H54 (cell line): Measurements from ENCODE around the gene HIF1A.

Source experiments
- DNase-seq: peaks from one replicate; pipeline ENCODE4 v3.0.0; 2011; ENCODE audit warnings: low spot score, mixed read lengths; ENCODE audit not compliant: insufficient read length
- FAIRE-seq: peaks from 3 replicates; lab custom pipeline; 2011; peaks lifted over from hg19 to GRCh38; lab: Jason Lieb, UNC
- POLR2A ChIP-seq: IDR thresholded peaks from 2 replicates; pipeline ENCODE4 v1.6.1; 2011; ENCODE audit warnings: low read depth, mild to moderate bottlenecking, low read length

The HIF1A gene

DNA sequence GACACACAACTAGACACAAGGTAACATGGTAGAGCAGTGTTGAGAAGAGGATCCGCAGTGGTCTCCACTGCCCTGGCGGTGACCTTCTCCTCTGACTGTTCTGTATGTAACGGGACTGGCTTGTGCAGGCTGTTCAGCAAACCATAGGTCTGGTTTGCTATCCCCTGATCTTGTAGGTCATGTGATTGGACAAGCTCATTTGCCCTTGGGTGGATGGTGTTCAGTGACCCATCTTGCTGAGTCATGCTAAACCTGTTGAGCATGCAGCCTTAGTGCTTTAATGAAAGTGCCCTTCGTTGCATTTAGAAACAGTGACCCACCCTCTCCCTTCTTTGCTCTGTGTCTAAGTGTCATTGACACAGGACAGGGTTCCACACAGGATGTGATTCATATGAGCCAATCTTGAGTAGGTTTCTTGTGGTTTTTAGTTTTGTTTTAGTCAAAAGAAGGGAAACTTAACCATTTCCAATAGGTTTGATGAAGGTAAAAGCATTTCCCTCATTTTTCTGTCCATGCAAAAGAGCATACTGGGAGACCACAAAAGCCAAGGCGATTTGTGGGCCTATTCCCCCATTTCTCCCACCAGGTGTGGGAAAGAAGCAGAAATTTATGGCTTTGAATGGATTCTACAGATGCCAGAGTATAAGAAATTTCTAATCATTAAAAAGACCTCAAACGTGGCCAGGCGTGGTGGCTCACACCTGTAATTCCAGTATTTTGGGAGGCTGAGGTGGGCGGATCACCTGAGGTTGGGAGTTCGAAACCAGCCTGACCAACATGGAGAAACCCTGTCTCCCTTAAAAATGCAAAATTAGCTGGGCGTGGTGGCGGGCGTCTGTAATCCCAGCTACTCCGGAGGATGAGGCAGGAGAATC lies 32.6 kb upstream of the HIF1A start:
- FAIRE-seq = peak; percentile 99
- DNase-seq = peak; percentile 35
- no peak for TF ChIP-seq POLR2A

DNA sequence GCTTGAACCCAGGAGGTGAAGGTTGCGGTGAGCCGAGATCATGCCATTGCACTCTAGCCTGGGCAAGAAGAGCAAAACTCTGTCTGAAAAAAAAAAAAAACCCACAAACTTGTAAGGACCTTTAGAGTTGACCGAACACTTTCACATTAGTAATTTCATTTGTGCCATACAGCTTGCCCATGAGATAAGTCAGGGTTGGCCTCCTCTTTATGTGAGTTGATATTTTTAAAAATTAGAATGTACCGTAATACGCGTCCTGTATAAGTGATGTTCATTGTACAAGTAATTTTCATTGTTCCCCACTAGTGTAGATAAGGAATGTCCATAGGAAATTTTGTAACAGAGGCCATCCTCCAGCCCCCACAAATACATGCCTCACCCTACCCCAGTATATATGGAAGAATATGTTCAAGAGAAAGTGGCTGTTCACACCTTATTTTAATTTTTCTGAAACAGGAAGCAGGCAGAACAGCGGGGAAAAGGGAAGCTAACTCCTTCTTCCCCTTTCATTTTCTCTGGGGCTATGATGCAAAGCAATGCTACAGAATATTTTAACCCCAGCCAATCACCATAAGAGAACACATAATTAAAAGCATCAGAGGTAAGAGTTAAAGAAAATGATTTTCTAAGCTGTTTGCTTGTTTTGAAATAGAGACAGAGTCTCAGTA lies 31.9 kb upstream of the HIF1A start:
- DNase-seq (no peak), FAIRE-seq (no peak)
- no peak for TF ChIP-seq POLR2A

DNA sequence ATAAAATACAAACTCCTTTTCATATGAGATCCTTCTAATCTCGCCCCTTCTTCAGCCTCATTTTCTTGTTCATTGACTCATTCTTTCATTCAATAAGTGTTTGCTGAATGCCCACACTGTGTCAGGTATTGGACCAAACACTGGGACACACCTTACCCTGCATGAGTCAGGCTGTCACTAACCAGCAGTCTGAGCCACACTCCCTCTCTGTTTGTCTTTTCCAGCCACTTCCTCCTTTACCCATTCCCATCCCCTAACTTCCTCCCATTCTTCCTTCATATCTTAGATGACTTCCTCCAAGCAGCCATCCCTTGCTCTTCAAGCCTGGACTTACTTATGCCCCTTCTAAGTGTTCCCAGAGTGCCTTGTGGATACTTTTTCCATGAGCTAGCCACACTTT lies 27.0 kb upstream of the HIF1A start:
- FAIRE-seq = peak; percentile 84
- no peak for TF ChIP-seq POLR2A
- DNase-seq = no peak

DNA sequence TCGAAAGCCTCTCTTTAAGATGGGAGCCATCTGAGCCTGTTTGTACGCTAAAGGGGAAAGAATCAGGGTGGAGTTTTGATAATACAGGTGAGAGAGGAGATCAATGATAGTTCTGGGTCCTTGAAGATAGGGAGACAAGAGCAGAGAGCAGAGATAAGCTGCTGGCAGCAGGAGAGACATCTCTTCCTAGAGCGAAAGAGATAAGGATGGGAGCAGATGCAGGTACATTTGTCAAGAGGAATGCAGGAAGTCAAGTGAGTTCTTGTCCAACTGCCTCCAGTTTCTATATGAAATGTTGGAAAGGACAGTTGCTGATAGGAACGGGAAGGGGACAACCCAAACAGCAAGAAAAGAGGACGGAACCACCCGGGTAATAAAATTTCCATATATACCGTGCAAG lies 24.7 kb upstream of the HIF1A start:
- DNase-seq (no peak), FAIRE-seq (no peak)
- no peak for TF ChIP-seq POLR2A

DNA sequence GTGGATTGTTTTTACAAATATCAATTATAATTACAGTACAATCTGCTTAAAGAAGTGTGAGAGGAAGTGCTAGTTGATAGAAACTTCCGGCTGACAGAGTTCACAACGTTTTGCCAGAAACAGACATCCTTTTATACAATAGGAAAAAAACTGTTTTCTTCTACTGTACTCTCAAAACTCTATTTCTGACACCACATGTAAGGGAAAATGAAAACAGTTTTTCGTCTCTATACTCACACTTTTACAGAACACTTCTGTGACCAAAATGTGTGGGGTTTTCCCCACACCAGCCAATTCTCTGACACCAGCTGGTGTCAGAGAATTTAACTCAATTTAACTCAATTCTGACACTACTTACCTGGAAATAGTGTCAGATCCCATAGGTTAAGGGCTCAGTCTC lies 24.2 kb upstream of the HIF1A start:
- DNase-seq (no peak), FAIRE-seq (no peak)
- TF ChIP-seq POLR2A = no peak

DNA sequence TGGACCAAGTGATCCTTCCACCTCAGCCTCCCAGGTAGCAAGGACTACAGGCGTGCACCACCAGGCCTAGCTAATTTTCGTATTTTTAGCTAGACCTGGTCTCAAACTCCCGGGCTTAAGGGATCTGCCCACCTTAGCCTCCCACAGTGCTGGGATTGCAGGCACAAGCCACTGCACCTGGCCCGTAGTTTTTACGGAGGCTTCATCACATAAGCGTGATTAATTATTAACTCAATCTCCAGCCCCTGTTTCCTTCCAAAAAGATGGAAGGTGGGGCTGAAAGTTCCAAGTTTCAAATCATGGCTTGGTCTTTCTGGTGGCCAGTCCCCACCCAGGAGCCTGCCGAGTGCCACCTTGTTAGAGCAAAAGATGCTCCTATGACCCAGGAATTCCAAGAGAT lies 22.5 kb upstream of the HIF1A start:
- TF ChIP-seq POLR2A = no peak
- FAIRE-seq (no peak), DNase-seq (no peak)

DNA sequence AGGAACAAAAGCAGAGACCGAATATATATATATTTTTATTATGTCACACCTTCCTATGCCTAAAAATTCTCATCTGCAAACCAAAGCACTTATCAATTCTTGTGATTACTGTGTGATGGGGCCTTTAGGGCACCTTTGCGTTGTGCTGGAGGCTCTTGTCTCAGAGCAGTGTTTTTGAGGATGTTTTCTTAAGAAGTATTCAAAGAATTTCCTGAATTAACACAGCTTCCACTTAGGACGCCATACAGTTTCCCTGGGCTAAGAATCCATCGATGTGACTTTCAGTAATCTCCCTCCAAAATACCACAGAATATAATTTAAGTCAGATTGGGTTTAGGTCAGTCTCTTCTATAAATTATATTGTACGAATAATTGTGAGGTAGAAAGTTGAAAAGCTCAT lies 22.0 kb upstream of the HIF1A start:
- FAIRE-seq (no peak), DNase-seq (no peak)
- no peak for TF ChIP-seq POLR2A

DNA sequence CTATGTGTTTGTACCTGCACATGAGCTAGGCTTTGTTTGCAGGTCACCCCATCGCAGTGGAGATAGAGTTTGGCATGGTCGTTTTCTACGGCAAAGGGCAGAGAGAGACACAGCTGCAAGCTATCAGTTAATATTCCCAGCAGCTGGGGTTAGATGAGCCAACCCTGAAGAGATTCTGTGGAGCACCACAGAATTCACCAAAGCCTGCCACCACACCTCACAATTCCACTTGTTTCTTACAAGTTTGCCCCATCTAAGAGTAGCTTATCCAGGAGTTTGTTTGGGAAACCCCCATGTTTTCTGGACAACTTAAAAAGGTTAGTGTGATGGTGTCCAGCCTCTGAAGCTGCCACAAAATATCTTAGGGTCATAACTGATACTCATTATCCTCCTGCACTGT lies 20.0 kb upstream of the HIF1A start:
- TF ChIP-seq POLR2A = no peak
- no peak for DNase-seq
- no peak for FAIRE-seq

DNA sequence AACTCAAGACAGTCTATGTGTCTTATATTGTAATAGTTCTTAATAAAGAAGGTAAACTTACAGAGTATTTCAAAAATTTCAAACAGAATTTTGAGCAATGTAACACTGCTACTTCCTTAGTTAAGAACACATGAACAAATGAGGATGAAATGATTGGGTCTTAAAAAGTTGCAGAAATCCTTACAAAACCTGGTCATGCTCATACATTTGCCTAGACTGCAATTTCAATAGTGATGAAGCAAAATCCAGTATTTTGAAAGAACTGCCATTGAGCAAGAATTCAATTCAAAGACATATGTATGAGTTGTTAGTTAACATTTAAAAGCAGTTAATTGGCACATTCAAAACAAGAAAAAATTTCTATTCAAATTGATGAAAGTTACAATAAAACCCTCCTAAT lies 17.8 kb upstream of the HIF1A start:
- DNase-seq = no peak
- TF ChIP-seq POLR2A = no peak
- no peak for FAIRE-seq

DNA sequence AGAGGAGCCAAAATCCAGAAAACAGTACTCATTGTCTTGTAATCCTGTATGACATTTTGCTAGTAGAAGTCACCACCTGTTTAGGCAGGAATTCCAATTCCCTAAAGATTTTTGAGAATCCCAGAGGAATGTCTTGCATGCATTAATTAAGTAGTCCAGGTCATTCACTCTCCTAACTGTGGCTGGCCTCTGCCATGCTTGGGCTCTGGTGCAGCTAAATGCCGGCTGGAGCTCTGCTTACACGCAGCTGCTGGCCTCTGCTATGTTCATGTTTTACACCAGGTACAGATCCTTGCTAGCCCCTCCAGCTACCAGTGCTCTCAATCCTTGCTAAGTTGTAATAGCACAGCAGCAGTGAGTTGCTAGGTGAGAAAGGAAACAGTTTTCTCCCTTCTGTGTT lies 16.3 kb upstream of the HIF1A start:
- DNase-seq (no peak), FAIRE-seq (no peak)
- no peak for TF ChIP-seq POLR2A

DNA sequence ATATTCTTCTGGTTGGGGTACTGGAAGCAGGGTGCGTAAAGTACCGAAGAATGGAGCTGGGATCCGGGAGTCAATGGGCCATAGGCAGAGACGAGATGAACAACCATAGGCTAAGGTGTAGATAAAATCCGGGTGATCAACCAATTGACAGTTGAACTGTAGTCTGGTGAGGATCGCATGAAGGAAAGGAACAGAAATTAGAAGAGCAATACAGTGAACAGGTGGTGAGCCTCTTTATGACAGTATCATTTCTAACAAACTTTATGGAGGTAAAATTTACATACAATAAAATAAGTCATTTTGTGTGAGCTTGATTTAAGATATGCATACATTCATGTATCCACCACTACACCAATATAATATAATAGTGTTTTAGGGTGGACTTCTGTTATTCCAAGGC lies 13.9 kb upstream of the HIF1A start:
- no peak for DNase-seq

DNA sequence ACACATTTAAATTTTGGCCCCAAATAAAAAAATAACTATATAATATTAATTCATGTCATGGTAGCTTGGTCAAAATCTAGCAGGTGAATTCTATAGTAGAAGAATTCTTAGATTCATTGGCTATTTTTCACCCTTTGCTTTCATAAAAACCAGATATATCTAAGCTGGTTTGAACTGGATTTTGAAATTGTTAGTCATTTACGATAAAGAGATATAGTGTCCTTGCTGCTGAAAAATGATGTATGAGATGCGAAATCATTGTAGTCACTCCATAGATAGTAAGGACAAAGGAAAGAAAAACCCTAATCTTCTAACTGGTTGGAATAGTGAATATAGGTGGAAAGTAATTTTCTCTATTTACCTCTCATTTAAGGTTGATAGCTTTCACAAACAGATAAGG lies 12.2 kb upstream of the HIF1A start:
- no peak for FAIRE-seq
- no peak for TF ChIP-seq POLR2A
- DNase-seq = no peak

More for the DNA sequence above, 13.9 kb upstream of the HIF1A start:
- FAIRE-seq = no peak
- no peak for TF ChIP-seq POLR2A

DNA sequence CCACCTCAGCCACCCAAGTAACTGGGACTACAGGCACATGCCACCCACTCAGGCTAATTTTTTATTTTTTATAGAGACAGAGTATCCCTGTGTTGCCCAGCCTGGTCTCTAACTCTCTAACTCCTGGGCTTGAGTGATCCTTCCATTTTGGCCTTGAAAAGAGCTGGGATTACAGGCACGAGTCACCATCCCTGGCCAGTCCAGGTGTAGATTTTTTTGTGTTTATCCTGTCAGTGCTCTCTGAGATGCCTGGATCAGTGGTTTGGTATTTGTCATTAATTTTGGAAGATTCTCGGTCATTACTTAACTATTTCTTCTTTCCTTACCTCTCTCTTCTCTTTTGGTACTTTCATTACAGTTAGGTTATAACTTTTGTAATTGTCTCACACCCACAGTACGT lies 5.3 kb upstream of the HIF1A start:
- FAIRE-seq (no peak), DNase-seq (no peak)
- TF ChIP-seq POLR2A = no peak

DNA sequence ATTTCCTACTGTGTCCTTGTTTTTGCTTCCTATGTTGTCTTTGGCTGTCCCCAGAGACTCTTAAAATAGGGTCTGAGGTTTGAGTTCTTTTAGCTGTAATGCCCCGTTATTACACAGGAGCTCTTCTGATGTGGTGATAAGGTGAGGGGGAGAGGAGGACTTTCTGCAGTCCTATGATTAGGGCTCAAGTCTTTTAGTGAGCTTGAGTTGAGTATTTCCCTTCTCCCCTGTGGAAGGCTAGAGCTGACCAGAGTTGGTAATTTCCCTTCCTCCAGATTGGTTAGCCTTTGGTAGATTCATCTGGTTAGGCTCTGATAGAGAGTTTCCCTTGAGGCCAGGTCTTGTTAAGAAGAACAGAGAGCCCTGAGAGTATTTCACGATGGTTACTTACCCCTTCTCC lies 4.3 kb upstream of the HIF1A start:
- FAIRE-seq = no peak
- TF ChIP-seq POLR2A = no peak
- no peak for DNase-seq

DNA sequence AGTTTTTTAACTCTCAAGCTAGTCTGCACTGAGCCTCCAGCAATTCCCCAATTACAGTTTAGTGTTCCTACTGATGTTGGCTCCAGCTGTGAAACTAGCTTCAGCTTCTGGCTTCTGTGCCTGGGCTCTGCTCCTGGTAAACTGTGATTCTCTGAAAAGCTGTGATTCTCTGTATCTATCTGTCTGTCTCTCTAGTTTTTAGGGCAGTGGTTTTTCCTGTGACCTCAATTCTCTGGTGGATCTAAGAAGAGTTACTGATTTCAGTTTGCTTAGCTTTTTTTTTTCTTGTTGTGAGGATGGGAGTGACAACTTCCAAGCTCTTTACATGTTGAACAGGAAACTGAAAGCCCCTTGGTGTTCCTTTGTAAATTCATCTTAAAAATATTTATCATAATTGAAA lies 3.8 kb upstream of the HIF1A start:
- no peak for FAIRE-seq
- TF ChIP-seq POLR2A = no peak
- DNase-seq = no peak
